ENCODE results near the gene HSPA2. TPM values are rescaled to one million over a fixed set of nuclear protein-coding genes. Genes with fewer than 3 reads are reported as not detected.

Gene HSPA2
- total and polyA plus RNA-seq, 2 donors (not counting 1 experiment from before 2014, with no cell fraction given) = 3.6 to 19.6 TPM

GRCh38 chr14:64504897-64505794, 35.4 kb upstream of the HSPA2 start:
- POLR2A ChIA-PET = interaction anchor here (0.6 to 3.4 kb wide), 9 partner anchors 36 to 907 kb away, joined by 3 to 28 read pairs (median 6); partner anchors contain the start of genes AKAP5, HSPA2, MTHFD1 and WDR89
- no peak overlapping the region for H2AFZ ChIP-seq (ENCODE audit: insufficient read depth, low read depth, low read length, poor library complexity, severe bottlenecking)

More at GRCh38 chr14:64504897-64505794, 35.4 kb upstream of the HSPA2 start:
- peak overlapping the region; percentile 95 for H3K9ac ChIP-seq (ENCODE audit: low read length)
- ATAC-seq (ENCODE audit: low read depth) = peak; percentile 21
- H3K9me3 Mint-ChIP-seq (ENCODE audit: insufficient read depth) = no peaks in the 10 kb centered on the region
- peak overlapping the region; percentile 86 for H3K4me2 ChIP-seq (replicated peaks; ENCODE audit: low read depth, low read length, poor library complexity, severe bottlenecking)
- H3K4me3 Mint-ChIP-seq = peak overlapping the region; percentile 95
- CTCF ChIA-PET = interaction anchor here (1.3 to 1.9 kb wide), 2 partner anchors 8 to 117 kb away, joined by 3 to 4 read pairs; no protein-coding TSS in a partner anchor
- H3K27ac ChIP-seq (ENCODE audit: low read length in 2 of 2) = peak overlapping the region; percentile 99 to 100
- H3K4me3 ChIP-seq (ENCODE audit: control extremely low read depth in 1 of 5, extremely low read depth in 1 of 5, insufficient read depth in 1 of 5, low read depth in 2 of 5, low read length in 4 of 5) = peak overlapping the region; percentile 89 to 98 (median 95)
- peaks cover 66 to 67% of the 10 kb centered on the region in 2 donors for H3K4me1 ChIP-seq (ENCODE audit: control insufficient read depth in 2 of 2, insufficient read depth in 2 of 2, low read length in 2 of 2)
- H3K36me3 ChIP-seq (replicated peaks in 1 of 2; ENCODE audit: control extremely low read depth in 1 of 2, control insufficient read depth in 1 of 2, extremely low read depth in 1 of 2, insufficient read depth in 2 of 2, low read length in 1 of 2) = no peaks in the 10 kb centered on the region
- H3K4me1 Mint-ChIP-seq = peaks cover 64% of the 10 kb centered on the region
- 0% methylated on average over 49 of the region's 68 CpGs for WGBS (ENCODE audit: insufficient coverage)
- intact Hi-C loops (cut with micrococcal nuclease) = loop anchor here (5.0 kb wide), 5 partner anchors 58 to 907 kb away; partner anchors contain the start of genes FUT8 and SYNE2
- no peak for TF ChIP-seq CTCF (IDR thresholded peaks at IDR 0.05)
- no peak for TF ChIP-seq EZH2 (IDR thresholded peaks at IDR 0.05; ENCODE audit: borderline replicate concordance, insufficient read depth, low read depth, low read length, poor library complexity, severe bottlenecking)
- no peaks in the 10 kb centered on the region for H3K27me3 Mint-ChIP-seq
- peaks cover 41% of the 10 kb centered on the region for H4K20me1 ChIP-seq (ENCODE audit: control insufficient read depth, insufficient read depth, low read length, poor library complexity, severe bottlenecking)
- no peaks in the 10 kb centered on the region for H3K9me3 ChIP-seq (ENCODE audit: control extremely low read depth in 1 of 3, control insufficient read depth in 2 of 3, insufficient read depth in 1 of 3, low read length in 2 of 3)
- peak overlapping the region; percentile 100 for H3K27ac Mint-ChIP-seq
- peaks cover 79% of the 10 kb centered on the region for H3K79me2 ChIP-seq (ENCODE audit: control insufficient read depth, insufficient read depth, low read length)
- no peaks in the 10 kb centered on the region for H3K27me3 ChIP-seq (replicated peaks in 1 of 4; ENCODE audit: control extremely low read depth in 1 of 4, control insufficient read depth in 3 of 4, insufficient read depth in 4 of 4, low read length in 3 of 4)
- peak; percentile 93 for DNase-seq

All from B cell (primary cell).